SK-N-SH treated with all-trans-retinoic acid at 6 μM for 48 hours (cell line): Measurements from ENCODE around the gene AKR7A3.

Source experiments
- ISL1 ChIP-seq: fragments of 250-450 bp; sonication (Bioruptor Pico); IDR thresholded peaks from 2 replicates; pipeline ENCODE4 v2.1.2; 2022; ENCODE audit warnings: mild to moderate bottlenecking, moderate library complexity
- PATZ1 ChIP-seq: fragments of 250-450 bp; sonication (Bioruptor Pico); IDR thresholded peaks from 2 replicates; pipeline ENCODE4 v1.8.0; 2020; ENCODE audit warnings: mild to moderate bottlenecking, moderate library complexity, borderline replicate concordance
- ZFP30 ChIP-seq: fragments of 450-650 bp; formaldehyde crosslinking; IDR thresholded peaks from 2 replicates; pipeline ENCODE4 v1.5.0; 2022; ENCODE audit warnings: mild to moderate bottlenecking, moderate library complexity

- TF ChIP-seq PATZ1 (CRISPR knock-in tag) (no peak), ISL1 (no peak), ZFP30 (CRISPR knock-in tag) (no peak)
Observed at GRCh38 chr1:19336543-19336942, 48.0 kb upstream of the AKR7A3 start.
